SW480 (cell line): ENCODE data around the gene TBCC.
"Not testable (repeated sequence)": the region's sequence is repeated elsewhere in the genome, so short reads cannot be mapped to it uniquely, and the experiment has no call there.

Source experiments
- DNase-seq: peaks from one replicate; pipeline ENCODE4 v3.0.0-alpha.2; 2016; ENCODE audit warnings: low spot score

The TBCC gene

DNA sequence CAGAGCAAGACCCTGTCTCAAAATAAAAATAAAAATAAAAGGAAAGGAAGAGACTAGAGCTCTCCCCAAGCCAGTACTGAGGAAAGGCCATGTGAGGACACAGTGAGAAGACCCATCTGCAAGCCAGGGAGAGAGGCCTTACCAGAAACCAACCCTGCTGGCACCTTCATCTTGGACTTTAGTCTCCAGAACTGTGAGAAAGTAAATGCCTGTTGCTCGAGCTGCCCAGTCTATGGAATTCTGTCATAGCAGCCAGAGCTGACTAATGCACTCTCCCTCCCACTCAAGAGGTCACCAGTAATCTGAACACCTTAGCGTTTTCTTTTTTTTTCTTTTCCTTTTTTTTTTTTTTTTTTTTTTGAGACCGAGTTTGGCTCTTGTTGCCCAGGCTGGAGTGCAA is 16.2 kb downstream of the TBCC start:
- no peak for DNase-seq

DNA sequence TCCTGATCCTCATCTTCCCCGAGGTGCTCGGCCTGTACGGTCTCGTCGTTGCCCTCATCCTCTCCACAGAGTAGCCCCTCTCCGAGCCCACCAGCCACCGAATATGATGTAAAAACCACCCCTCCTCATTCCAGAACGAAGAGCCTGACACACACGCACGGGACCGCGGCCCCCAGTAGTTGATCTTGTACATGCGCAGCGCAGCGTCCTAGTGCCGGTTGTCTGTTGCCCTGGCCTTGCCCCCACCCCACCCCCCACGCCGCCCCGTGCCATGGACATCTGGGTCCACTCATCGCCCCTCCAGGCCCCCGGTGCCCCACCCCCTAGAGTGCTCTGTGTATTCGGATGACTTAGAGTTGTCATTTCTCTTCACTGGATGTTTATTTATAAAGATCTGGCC is 18.3 kb downstream of the TBCC start:
- DNase-seq, result no peak

DNA sequence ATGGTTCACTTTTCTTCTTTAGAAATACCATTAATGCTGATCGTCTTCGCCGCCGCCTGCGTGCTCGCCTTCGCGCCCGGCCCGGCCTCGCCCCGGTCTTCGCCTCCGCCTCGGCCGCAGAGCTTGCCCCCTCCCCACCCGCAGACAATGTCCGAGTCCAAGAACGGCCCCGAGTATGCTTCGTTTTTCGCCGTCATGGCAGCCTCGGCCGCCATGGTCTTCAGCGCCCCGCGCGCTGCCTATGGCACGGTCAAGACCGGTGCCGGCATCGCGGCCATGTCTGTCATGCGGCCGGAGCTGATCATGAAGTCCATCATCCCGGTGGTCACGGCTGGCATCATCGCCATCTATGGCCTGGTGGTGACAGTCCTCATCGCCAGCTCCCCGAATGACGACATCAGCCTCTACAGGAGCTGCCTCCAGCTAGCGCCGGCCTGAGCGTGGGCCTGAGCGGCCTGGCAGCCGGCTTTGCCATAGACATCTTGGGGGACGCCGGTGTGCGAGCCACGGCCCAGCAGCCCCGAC is 18.8 kb downstream of the TBCC start:
- DNase-seq, result no peak

DNA sequence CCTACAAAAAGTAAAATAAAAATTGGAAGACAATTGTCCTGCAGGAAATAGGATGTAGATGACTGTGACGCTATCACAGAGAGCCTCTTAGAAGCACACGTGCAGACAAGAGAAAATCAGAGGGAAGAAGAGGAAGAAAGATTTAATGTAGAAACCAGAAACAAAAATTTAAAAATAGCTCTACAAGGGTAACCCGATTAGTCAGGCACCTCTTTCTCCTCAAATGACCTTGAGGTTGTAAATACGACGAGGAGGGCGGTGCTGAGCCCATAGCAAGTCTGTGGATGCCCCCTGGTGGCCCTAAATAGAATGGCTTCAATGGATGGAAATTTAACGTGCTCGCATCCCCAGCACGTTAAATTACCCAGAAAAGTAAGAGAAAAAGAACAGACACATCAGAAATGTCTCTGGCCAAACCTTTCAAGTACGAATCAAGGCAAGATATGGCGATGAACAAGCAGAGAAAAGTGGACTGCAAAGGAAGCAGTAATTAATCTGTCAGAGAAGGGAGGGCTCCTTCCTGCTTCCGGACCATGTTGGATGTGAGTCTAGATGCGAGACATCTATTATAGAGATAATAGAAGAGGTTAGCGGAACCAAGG is 19.3 kb downstream of the TBCC start:
- DNase-seq, result peak; percentile 74

DNA sequence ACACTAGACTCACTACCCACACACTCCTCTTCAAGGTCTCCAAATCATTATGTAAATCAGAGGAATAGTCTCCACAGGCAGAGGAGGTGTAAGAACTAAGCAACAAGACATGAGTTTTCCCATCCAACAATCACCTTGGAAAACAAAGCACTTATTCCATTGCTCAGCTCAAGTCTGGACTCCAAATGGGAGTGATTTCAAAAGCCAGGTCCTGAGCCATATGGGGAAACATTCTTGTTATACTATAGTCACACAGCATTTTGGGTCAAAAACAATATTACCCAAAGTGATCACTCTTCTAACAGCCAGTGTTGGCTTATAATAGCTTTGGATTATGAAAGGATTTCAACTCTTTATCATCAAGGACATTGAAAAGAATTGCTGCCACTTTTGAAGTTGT is 19.9 kb downstream of the TBCC start:
- no peak for DNase-seq

DNA sequence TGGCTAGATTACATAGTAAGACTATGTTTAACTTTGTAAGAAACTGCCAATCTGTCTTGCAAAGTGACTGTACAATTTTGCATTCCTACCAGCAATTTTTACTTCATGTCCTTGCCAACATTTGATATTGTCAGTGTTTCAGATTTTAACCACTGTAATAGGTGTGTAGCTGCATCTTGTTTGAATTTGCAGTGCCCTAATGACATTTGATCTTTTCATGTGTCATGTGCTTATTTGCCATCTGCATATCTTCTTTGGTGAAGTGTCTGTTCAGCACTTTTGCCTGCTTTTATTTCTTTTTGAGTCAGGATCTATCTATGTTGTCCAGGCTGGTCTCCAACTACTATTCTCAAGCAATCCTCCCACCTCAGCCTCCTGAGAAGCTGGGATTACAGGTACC is 21.1 kb downstream of the TBCC start:
- DNase-seq, result no peak

DNA sequence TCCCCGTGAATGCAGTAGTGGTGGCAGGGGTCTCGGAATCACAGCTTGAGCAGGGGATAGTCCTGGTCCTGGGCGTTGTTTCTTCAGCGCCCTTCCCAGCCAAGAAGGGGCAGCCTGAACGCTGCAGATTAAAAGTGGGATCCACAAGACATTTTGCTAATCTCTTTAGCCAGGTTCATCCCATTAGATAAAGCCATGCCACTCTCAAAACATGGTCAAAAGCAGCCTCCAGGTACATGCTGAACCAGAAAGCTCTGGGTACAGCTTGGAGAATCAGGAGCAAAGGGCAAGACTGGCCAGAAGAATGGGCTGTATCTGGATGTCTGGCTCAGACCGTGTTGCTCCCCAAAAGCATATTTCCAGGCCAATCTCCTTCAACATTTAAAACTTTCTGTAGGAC is 23.4 kb downstream of the TBCC start, which contains the start of gene PRPH2:
TSS of gene PRPH2 (minus strand) at position 101 of the 400 bp plus-strand sequence. CDS start 263 bp downstream, outside the sequence.
- DNase-seq, result no peak

DNA sequence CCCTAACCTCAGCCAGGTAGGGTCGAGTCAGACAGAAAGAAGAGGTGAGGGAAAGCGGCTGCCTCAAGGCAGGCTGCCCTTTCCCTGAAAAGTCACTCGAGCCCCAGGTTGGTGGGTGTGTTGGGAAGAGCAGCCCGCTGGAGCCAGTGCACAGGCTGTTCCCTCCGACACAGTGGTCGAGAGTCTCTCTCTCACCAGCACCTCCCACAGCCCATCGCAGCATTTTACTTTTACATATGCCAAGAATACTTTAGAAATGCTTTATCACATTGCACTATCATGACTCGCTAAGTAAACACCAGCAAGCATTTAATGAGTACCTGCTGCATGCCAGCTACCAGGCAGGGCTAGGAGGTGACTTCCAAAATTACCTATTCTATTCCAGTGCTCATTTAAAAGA is 25.2 kb downstream of the TBCC start:
- no peak for DNase-seq

DNA sequence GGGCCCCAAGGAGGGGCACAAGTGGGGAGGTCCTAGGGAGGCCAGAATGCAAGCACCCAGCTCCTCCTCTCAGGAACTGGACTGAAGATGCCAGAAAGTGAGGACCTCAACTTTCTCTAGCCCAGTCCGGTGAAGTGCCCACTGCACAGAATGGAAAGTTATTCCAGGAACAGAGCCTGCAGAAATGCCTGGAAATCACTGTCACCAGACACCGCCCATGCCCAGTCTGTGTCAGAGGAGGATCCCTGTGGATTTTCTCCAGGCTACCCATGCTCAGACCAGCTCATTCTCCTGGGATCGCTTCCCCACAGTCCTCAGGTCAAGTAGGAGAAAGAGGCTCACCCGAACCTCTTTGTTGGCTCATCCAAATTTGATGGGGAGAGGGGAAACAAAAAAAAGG is 30.0 kb downstream of the TBCC start:
- DNase-seq, result no peak

DNA sequence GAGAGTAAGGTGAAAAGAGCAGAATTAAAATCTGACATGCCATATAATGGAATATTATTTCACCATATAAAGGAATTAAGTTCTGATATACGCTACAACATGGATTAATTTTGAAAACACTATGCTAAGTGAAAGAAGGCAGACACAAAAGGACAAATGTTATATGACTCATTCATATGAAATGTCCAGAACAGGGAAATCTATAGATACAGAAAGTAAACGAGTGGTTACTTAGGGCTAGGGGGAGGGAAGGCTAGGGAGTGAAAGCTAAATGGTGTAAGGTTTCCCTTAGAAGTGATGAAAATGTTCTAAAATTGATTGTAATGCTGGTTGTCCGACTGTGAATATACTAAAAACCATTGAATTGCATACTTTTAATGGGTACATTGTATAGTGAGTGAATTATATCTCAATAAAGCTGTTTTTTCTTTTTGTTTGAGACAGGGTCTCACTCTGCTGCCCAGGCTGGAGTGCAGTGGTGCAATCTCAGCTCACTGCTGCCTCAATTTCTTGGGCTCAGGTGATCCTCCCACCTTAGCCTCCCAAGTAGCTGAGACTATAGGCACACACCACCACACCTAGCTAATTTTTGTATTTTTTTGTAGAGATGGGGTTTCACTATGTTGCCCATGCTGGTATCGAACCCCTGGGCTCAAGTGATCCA is 31.7 kb downstream of the TBCC start:
- peak; percentile 30 for DNase-seq

DNA sequence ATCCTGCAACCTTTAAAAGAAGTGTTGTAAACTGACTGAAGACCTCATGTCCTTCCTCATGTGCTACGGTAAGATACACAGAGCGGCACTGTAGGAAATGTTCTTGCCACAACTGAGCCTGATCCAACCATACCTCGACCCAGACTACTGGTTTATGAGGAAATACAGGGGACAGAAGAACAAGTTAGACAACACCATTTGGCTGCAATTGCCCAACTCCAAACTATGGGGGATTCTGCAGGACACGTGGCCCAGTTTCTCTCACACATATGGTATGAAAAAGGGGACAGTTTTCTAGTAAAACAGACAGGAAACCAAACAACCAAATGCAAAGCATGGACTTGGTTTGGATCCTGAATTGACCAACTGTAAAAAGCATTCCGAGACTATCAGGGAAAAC is 34.0 kb downstream of the TBCC start:
- no peak for DNase-seq

DNA sequence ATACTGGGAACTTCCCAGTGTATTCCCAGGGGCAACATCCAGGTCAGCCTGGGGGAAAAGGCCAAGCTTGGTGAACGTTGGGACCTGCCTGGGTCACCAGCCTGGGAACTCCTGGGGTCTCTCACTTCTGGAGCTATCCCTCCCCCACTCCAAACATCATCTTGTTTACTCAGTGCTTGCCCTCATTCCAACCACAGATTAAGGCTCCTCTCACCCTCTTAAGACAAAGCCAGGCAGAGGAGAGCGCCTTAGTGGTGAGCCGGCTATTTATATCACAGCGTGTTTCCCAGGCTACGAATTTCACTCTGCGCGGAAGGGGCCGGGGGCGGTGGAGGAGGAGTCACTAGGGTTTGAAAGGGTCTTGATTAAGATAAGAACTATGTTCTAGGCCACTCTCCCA is 35.6 kb downstream of the TBCC start:
- no peak for DNase-seq

DNA sequence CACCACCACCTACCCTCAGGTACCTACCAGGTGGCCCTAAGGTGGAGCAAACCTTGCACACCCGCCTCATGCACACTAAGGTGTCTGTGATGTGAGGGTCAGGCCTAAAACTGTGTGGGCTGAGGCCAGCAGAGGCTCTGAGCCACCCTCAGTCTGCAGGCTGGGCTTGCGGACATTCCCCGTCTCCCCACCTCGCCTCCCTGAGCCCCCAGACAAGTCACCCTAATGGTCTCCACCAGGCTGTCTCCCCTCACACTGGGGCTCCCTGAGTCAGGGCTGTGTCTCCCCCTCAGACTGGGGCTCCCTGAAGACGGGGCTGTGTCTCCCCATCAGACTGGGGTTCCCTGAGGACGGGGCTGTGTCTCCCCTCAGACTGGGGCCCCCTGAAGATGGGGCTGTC is 36.0 kb downstream of the TBCC start:
- DNase-seq, result no peak

DNA sequence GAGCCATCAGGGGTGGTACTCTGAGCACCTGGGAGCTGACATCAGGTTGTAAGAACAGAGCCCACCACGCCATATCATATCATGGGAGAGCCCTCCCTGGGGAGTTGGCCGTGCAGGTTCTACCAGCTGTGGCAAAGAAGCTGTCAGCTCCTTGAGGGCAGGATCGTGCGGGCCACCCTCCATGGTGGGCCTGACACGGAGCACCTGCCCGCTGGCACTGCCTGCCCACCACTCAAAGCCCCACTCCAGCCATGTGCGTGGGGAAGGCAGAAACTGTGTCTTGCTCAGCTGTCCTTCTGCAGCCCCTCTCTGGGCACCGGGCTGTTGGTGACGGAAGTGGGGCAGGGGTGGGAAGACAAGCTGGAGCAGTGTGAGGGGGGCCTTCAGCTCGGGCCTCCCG is 37.8 kb downstream of the TBCC start:
- no peak for DNase-seq

DNA sequence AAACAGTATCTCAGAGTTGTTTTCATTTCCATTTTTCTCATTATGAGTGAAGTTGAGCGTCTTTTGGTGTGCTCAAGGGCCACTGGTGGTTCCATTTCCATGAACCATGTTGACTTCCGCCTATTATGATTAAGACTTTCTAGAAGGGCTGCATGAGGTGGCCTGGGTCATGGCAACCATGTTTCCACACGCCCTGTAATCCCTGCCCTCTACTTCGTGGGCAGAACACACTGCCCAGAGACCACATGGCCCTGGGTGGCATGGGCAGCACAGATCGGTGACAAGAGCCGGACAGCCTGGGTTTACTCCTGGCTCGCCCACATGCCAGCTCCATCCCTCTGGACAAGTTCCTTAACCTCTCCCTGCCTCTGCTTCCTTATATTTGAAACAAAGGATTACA is 38.3 kb downstream of the TBCC start:
- DNase-seq, result no peak

DNA sequence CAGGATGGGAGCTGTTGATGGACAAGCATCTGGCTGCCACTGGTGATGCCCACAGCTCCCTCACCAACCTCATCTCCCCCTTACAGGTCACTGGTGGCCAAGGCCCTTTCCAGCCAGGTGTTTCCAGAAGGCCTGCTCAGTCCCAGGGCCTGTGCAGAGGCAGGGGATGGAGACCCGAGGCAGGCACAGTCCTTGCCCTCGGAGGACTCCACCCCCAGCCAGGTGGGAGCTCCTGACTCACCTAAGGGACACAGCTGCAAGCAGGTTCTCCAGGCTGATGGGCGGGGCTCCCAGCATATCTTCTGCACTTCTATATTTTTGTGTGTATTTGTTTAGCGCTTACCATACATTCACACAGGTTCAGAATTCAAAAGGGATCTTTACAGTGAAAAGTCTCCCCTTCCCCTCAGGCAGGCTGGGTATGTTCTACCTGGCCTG is 40.9 kb downstream of the TBCC start:
- no peak for DNase-seq

DNA sequence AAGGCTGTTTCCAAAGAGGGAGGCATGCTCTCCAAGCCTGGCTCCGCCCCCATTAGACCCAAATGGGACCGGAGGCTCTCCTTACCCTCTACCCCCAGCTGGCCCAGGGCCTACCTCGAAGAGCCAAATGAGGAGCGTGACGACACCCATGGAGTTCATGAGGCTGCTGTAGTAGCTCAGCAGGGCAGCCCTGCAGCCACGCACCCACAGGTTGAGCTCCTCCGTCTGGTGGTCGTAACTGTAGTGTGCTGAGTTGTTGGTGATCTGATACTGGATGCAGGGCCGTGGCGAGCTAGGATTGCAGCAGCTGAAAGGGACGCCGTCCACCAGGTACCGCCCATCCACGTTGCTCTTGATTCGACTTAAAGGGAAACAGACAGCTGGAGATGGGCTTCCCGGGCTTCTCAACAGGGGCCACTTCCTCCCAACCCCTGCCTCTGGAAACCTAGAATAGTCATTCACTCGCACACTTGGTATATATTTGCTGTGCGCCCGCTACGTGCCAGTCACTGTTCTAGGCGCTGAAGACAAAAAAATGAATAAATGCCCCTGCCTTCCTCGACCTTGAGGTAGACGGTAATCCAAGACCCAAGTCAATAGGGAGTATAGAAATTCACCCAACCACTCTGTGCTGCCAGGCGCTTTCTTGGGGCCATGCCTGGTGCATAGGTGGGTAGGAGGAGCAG is 41.5 kb downstream of the TBCC start:
- DNase-seq, result no peak

DNA sequence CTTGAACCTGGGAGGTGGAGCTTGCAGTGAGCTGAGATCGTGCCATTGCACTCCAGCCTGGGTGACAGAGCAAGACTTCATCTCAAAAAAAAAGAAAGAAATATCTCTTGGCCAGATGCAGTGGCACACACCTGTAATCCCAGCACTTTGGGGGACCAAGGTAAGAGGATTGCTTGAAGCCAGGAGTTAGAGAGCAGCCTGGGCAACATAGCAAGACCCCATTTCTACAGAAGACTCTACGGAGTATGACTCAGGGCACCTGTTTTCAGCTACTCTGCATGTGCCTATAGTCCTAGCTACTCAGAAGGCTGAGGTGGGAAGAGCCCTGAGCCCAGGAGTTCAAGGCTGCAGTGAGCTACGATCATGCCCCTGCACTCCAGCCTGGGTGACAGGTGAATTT is 43.1 kb downstream of the TBCC start:
- not testable (repeated sequence) for DNase-seq

DNA sequence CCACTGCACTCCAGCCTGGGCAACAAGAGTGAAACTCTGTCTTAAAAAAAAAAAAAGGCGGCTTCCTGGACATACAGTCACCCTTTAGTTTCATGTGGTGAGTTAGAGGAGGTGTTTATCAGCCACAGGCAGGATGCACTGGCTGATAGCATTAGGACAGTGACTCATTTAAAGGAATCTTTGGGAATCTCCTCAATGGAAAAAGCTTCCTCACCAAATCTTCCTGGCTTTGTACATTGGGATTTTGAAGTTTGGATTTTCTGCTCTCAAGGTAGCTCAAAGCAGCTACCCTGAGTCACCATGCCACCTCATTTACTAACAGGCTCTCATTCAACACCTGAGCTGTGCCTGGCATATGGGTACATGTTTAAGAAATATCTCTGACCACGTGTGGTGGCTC is 43.7 kb downstream of the TBCC start:
- peak; percentile 68 for DNase-seq

DNA sequence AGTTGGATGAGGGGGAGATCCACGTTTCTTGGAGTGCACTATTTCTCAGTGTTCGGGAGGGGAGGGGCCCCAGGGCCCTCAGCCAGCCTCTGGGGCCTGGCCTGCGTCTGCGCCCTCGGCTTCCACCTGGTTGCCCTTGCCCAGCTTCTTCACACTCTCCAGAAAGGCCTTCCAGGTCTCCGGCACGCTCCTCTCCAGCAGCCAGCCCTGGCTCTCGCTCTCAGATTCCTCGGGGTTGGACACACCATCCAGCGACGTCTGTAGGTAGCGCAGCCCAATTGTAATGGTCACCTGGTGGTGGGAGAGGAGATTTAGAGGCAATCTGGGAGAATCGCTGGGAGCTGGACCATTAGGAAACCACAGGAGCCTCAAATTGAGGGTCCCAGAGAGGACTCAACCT is 47.7 kb downstream of the TBCC start:
- DNase-seq, result no peak

DNA sequence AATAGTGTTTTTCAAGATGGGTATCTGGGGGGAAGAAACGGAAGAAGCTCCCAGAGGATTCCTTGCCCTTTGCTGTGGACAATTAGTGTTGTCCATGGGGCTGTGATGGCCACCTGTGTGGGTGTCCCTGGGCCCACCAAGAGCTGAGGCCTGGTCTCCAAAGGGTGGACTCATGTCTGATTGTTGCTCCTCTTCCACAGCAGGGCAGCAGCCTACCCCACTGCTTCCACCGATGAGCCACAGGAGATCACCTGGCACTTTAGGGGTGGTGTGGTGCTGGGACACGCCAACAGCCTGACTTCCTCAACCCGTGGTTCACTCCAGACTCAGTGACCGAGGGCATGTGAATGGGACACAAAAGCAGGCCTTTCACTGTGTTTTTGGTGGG is 48.6 kb downstream of the TBCC start:
- DNase-seq, result no peak

DNA sequence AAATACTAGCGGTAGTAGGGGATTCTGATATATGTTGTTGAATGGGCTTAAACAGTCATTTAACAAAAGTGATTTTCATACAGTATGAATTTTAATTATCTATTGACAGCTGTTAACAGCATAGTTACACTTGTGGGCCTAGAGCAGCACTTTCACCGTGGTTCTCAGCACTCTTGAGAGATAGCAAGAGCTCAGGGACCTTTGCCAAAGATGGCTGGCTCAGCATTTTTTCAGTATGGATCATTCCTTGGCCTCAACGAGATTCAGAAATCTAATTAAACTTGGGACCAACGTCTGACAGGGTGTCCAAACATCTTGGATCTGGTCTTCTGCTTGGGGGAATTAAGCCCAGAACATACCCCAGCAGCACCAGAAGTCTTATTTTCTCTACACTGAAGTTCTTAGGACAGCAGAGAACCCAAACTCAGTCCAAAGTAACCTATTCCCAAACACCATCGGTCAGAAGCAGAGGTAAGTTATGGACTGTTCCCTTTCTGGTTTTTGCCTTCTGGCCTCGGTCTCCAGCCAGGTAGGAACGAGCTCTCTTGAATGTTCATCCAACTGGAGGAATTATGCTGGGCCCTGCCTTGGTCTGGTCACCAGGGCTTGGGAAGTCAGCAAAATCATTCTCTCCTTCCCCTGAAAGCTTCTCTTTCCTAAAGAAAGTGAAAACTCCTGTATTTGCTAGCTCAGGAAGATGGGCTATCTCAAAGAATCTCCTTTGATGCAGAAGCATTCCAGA is 49.2 kb downstream of the TBCC start:
- no peak for DNase-seq

DNA sequence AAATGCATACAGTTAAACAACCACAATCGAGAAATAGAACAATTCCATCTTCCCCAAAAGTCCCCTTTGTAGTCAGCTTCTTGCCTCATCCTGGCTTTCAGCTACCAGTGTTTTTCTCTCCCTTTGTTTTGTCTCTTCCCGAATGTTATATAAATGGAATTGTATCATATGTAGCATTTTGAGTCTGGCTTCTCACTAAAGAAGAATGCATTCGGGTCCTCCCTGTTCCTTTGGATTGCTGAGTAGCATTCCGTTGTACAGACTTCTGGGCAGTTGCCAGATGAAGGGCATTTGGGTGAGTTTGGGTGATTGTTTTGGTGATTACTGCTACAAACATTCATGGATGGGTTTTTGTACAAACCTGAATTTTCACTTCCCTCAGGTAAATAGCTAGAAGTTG is 51.3 kb downstream of the TBCC start:
- no peak for DNase-seq
